GM18858 (cell line): ENCODE data around the gene DENND2A.
"Not testable (repeated sequence)": the region's sequence is repeated elsewhere in the genome, so short reads cannot be mapped to it uniquely, and the experiment has no call there.

Experiments
- ATAC-seq: cut with Tn5 transposase; IDR thresholded peaks from one replicate; pipeline ENCODE4 v1.9.1; 2021; ENCODE audit not compliant: unreplicated experiment

DENND2A gene

GRCh38 chr7:140640727-140641523 lies at the start of gene DENND2A:
DENND2A (minus strand) TSS chr7:140640813; CDS start chr7:140602397, 38,416 bp downstream.
- no peak for ATAC-seq

- ATAC-seq: no peak
Measured at GRCh38 chr7:140689199-140690152, 48.9 kb upstream of the DENND2A start.

- ATAC-seq: no peak
Measured at GRCh38 chr7:140688341-140688740, 47.7 kb upstream of the DENND2A start.

GRCh38 chr7:140686921-140687320 lies 46.3 kb upstream of the DENND2A start:
- ATAC-seq: no peak

- ATAC-seq: no peak
Measured at GRCh38 chr7:140685407-140686087, 44.9 kb upstream of the DENND2A start.

- no peak for ATAC-seq
Measured at GRCh38 chr7:140684066-140684950, 43.7 kb upstream of the DENND2A start.

GRCh38 chr7:140683657-140684056 lies 43.0 kb upstream of the DENND2A start:
- ATAC-seq: no peak

GRCh38 chr7:140681766-140682165 lies 41.2 kb upstream of the DENND2A start:
- no peak for ATAC-seq

GRCh38 chr7:140680886-140681285 lies 40.3 kb upstream of the DENND2A start:
- ATAC-seq: no peak

GRCh38 chr7:140679186-140679585 lies 38.6 kb upstream of the DENND2A start:
- no peak for ATAC-seq

- no peak for ATAC-seq
Measured at GRCh38 chr7:140678816-140679130, 38.2 kb upstream of the DENND2A start.

- no peak for ATAC-seq
Measured at GRCh38 chr7:140678081-140678815, 37.6 kb upstream of the DENND2A start.

GRCh38 chr7:140677496-140677895 lies 36.9 kb upstream of the DENND2A start:
- ATAC-seq: no peak

- ATAC-seq: not testable (repeated sequence)
Measured at GRCh38 chr7:140676956-140677355, 36.3 kb upstream of the DENND2A start.

- ATAC-seq: peak; percentile 64
Measured at GRCh38 chr7:140676306-140676705, 35.7 kb upstream of the DENND2A start.

- no peak for ATAC-seq
Measured at GRCh38 chr7:140675726-140676125, 35.1 kb upstream of the DENND2A start.

- ATAC-seq: no peak
Measured at GRCh38 chr7:140674899-140675701, 34.5 kb upstream of the DENND2A start.

- ATAC-seq: peak; percentile 38
Measured at GRCh38 chr7:140674356-140674800, 33.8 kb upstream of the DENND2A start.

- ATAC-seq: no peak
Measured at GRCh38 chr7:140673774-140674155, 33.2 kb upstream of the DENND2A start.
